Measurements from ENCODE around the gene HELZ2.
A peak's percentile ranks its signal among the peaks of the same experiment; 100 is the strongest.
"Not testable (repeated sequence)": the region's sequence is repeated elsewhere in the genome, so short reads cannot be mapped to it uniquely, and the experiment has no call there.

HELZ2 gene

GRCh38 chr20:63577317-63577894 lies 3.4 kb upstream of the HELZ2 start:
- no peak for DNase-seq

GRCh38 chr20:63576311-63576710 lies 2.3 kb upstream of the HELZ2 start:
- no peak for DNase-seq

- DNase-seq, result no peak
Observed at GRCh38 chr20:63574829-63575743, 1.0 kb upstream of the HELZ2 start.

- no peak for DNase-seq
Observed at GRCh38 chr20:63573647-63574131, 350 bp downstream of the HELZ2 start.

- no peak for DNase-seq
Observed at GRCh38 chr20:63572788-63573646, 1.0 kb downstream of the HELZ2 start.

- no peak for DNase-seq
Observed at GRCh38 chr20:63572071-63572787, 1.8 kb downstream of the HELZ2 start.

GRCh38 chr20:63571087-63571478 lies 3.0 kb downstream of the HELZ2 start:
- DNase-seq, result not testable (repeated sequence)

GRCh38 chr20:63570281-63571086 lies 3.6 kb downstream of the HELZ2 start:
- DNase-seq, result no peak

GRCh38 chr20:63568986-63569949 lies 4.8 kb downstream of the HELZ2 start:
- DNase-seq, result no peak

GRCh38 chr20:63568170-63568981 lies 5.7 kb downstream of the HELZ2 start:
- DNase-seq, result no peak

GRCh38 chr20:63567386-63568169 lies 6.5 kb downstream of the HELZ2 start:
- DNase-seq, result peak; percentile 82

- no peak for DNase-seq
Observed at GRCh38 chr20:63567136-63567385, 7.0 kb downstream of the HELZ2 start.

- DNase-seq, result no peak
Observed at GRCh38 chr20:63566395-63567135, 7.5 kb downstream of the HELZ2 start.

GRCh38 chr20:63565699-63566335 lies 8.2 kb downstream of the HELZ2 start:
- DNase-seq, result no peak

- no peak for DNase-seq
Observed at GRCh38 chr20:63565021-63565698, 8.9 kb downstream of the HELZ2 start.

- DNase-seq, result no peak
Observed at GRCh38 chr20:63564036-63564810, 9.8 kb downstream of the HELZ2 start.

Data from activated effector memory CD4-positive, alpha-beta T cell treated with anti-CD3 and anti-CD28 coated beads, Interleukin-2, amount 50 U/mL, for 16 hours (primary cell).